WI38 (cell line): Measurements from ENCODE around the gene TTBK2.
"Not testable (repeated sequence)": the region's sequence is repeated elsewhere in the genome, so short reads cannot be mapped to it uniquely, and the experiment has no call there.

Source experiments
- H3K4me3 ChIP-seq: 2 replicates; pipeline ENCODE4 v1.5.1; 2011; ENCODE audit warnings: low read depth, mild to moderate bottlenecking, control low read depth, low read length
- TF ChIP-seq, protein P1 (sequence below): IDR thresholded peaks from 2 replicates; pipeline ENCODE4 v1.5.1; 2012; ENCODE audit warnings: low read depth, mild to moderate bottlenecking, control low read depth, low read length

Gene TTBK2

DNA sequence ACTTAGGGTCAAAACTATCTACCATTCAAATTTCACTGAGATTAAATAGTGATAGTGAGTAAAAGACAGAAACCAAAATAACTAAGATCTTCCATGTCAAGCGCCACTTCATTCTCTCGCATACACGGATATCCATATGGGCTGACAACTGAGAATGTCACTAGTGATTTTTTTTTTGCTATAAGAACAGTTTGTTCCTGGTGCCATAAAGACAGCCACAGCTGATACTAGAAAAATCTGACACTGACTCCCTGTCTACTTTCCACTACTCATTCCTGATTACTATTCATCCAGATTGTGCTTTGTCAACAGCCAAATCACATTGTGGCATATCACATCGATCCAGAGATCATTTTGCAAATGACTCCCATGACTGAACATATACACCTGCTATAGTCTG, 137.9 kb downstream of the TTBK2 start:
- TF ChIP-seq, protein P1, sequence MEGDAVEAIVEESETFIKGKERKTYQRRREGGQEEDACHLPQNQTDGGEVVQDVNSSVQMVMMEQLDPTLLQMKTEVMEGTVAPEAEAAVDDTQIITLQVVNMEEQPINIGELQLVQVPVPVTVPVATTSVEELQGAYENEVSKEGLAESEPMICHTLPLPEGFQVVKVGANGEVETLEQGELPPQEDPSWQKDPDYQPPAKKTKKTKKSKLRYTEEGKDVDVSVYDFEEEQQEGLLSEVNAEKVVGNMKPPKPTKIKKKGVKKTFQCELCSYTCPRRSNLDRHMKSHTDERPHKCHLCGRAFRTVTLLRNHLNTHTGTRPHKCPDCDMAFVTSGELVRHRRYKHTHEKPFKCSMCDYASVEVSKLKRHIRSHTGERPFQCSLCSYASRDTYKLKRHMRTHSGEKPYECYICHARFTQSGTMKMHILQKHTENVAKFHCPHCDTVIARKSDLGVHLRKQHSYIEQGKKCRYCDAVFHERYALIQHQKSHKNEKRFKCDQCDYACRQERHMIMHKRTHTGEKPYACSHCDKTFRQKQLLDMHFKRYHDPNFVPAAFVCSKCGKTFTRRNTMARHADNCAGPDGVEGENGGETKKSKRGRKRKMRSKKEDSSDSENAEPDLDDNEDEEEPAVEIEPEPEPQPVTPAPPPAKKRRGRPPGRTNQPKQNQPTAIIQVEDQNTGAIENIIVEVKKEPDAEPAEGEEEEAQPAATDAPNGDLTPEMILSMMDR, result no peak
- no peak overlapping the region for H3K4me3 ChIP-seq

DNA sequence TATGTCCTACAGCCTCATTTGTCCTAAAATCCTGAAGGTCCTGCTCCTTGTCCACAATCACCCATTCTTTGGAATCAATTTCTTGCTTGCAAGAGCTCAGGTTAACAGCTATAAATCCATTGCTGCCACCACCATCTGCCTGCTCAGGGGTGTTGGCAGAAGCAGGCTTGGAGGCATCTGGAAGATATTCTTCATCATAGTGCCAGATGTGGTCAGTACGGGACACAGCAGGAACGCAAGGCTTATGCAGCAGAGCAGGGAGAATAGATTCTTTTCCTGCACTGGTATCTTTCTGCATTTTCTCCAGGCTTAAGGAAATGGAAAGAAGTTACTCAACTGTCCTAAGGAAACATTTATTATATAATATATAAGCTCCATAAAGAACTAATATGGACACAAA, 145.2 kb downstream of the TTBK2 start:
- TF ChIP-seq, protein P1, result no peak
- H3K4me3 ChIP-seq, result no peak overlapping the region

DNA sequence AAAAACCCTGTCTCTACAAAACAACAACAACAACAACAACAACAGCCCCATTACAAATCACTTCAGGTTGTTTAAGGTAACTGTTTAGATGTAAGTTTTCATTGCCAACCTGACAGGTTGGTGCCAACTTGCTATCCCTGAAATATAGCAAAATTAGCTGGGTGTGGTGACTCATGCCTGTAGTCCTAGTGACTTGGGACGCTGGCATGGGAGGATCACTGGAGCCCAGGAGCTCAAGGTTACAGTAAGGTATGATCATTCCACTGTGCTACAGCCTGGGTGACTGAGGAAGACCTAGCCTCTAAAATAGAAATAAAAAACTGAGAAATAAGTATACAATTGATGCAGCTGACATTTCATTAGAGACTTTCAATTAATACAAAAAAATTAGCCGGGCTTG, 147.7 kb downstream of the TTBK2 start:
- H3K4me3 ChIP-seq, result no peak overlapping the region
- TF ChIP-seq, protein P1, result no peak

DNA sequence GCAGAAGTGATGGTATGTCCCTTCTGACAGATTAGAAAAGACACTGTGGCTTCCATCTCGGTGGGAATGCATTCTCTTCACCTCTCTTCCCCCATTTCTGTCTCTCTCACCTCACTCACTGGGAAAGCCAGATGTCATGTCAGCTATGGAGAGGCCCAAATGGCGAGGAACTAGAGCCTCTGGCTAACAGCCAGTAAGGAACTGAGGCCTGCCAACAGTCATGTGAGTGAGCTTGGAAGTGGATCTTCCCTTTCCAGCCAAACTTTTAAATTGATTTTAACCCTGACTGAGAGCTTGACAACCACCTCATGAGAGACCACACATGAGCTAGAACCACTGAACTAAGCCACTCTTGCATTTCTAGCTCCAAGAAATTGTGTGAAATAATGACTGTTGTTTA, 148.4 kb downstream of the TTBK2 start:
- no peak overlapping the region for H3K4me3 ChIP-seq
- TF ChIP-seq, protein P1, result no peak

DNA sequence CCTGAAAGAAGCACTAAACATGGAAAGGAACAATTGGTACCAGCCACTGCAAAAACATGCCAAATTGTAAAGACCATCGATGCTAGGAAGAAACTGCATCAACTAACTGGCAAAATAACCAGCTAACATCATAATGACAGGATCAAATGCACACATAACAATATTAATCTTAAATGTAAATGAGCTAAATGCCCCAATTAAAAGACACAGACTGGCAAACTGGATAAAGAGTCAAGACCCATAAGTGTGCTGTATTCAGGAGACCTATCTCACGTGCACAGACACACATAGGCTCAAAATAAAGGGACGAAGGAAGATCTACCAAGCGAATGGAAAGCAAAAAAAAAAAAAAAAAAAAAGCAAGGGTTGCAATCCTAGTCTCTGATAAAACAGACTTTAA, 154.5 kb downstream of the TTBK2 start:
- H3K4me3 ChIP-seq, result not testable (repeated sequence)

DNA sequence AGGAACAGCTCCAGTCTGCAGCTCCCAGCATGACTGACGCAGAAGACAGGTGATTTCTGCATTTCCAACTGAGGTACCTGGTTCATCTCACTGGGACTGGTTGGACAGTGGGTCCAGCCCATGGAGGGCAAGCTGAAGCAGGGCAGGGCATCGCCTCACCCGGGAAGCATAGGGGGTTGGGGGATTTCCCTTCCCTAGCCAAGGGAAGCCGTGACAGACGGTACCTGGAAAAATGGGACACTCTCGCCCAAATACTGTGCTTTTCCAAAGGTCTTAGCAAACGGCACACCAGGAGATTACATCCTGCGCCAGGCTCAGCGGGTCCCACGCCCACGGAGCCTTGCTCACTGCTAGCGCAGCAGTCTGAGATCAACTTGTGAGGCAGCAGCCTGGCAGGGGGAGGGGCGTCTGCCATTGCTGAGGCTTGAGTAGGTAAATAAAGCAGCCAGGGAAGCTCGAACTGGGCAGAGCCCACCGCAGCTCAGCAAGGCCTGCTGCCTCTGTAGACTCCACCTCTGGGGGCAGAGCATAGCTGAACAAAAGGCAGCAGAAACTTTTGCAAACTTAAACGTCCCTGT, 156.3 kb downstream of the TTBK2 start:
- not testable (repeated sequence) for H3K4me3 ChIP-seq

DNA sequence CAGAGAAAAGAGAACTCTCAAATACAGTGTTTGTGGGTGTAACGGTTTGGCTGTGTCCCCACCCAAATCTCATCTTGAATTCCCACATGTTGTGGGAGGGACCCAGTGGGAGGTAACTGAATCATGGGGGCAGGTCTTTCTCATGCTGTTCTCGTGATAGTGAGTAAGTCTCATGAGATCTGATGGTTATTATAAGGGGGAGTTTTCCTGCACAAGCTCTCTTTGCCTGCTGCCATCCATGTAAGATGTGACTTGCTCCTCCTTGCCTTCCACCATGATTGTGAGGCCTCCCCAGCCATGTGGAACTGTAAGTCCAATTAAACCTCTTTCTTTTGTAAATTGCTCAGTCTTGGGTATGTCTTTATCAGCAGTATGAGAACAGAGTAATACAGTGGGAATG, 158.8 kb downstream of the TTBK2 start:
- not testable (repeated sequence) for H3K4me3 ChIP-seq

DNA sequence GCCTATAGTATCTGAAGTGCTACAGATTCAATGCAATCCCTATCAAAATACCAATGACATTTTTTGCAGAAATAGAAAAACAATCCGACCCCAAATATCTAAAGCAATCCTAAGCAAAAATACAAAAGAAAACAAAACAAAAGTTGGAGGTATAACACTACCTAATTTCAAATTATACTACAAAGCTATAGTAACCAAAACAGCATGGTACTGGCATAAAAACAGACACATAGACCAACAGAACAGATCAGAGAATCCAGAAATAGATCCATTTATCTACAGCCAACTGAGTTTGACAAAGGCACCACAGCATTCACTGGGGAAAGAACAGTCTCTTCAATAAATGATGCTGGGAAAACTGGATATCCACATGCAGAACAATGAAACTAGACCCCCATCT, 159.8 kb downstream of the TTBK2 start:
- TF ChIP-seq, protein P1, result no peak
- H3K4me3 ChIP-seq, result no peak overlapping the region

DNA sequence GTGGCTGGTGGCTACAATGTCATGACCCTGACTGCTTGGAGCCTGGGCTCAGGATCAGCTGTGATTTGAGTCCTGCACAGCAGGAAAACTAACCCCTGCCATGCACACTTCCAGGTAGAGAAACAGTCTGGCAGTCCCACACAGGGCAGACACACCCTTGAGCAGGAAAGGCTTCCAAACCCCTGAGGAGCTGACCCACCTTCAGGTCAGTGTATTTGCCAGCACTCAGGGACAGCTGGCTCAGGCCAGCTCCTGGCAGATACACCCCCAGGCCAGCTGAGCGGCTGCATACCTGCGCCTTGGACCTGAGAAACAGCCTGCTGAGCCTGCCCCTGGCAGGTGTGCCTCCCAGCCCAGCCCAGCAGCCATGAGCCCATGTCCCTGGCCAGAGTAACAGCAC, 161.5 kb downstream of the TTBK2 start:
- TF ChIP-seq, protein P1, result no peak
- H3K4me3 ChIP-seq, result no peak overlapping the region
